Measurements from ENCODE around the gene ISCA2. TPM values are rescaled to one million over a fixed set of nuclear protein-coding genes. Genes with fewer than 3 reads are reported as not detected.

The ISCA2 gene
- total RNA-seq, 1 donor from 2014 or later, result 26.0 TPM

- Histone ChIP-seq H3K36me3 (no peaks in the 10 kb centered on the region), H3K27me3 (no peaks in the 10 kb centered on the region), H3K27ac (no peak overlapping the region), H3K9me3 (no peaks in the 10 kb centered on the region), H3K4me3 (no peak overlapping the region), H3K4me1 (peaks cover 11% of the 10 kb centered on the region)
- no peak for DNase-seq (ENCODE audit: extremely low spot score in 2 of 2)
- intact Hi-C loops (cut with DNase I), result no loop called here
- TF ChIP-seq CTCF (IDR thresholded peaks at IDR 0.05) (peak in 1 of 3 experiments; percentile 25), POLR2A (IDR thresholded peaks at IDR 0.05) (no peak), POLR2AphosphoS5 (IDR thresholded peaks at IDR 0.05; ENCODE audit: insufficient read depth in 1 of 2, low read depth in 1 of 2) (no peak)
Observed at GRCh38 chr14:74459289-74459946, 34.1 kb upstream of the ISCA2 start.

DNA sequence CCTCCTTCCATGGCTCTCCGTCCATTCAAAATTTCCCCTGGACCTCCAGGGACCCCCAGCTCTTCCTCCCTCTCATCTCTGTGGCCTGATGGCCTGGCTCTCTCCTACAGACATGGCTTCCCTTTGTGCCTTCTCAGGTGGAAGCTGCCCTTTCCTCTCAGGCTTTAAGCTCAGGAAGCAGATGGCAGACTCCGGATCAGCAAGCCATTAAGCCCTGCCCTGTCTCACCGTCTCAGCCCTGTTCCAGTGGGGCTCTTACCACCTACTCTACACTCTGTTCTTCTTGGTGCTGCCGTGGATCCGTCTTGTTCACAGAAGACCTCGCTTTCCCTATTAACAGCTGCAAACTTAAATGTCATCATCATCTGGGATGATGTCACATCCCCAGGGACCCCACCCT is 33.6 kb upstream of the ISCA2 start:
- Histone ChIP-seq H3K27ac (no peak overlapping the region), H3K4me1 (peaks cover 11% of the 10 kb centered on the region), H3K36me3 (no peaks in the 10 kb centered on the region), H3K4me3 (no peak overlapping the region), H3K9me3 (no peaks in the 10 kb centered on the region), H3K27me3 (no peaks in the 10 kb centered on the region)
- DNase-seq (ENCODE audit: extremely low spot score in 2 of 2), result no peak
- TF ChIP-seq CTCF (IDR thresholded peaks at IDR 0.05) (no peak), POLR2A (IDR thresholded peaks at IDR 0.05) (no peak), POLR2AphosphoS5 (IDR thresholded peaks at IDR 0.05; ENCODE audit: insufficient read depth in 1 of 2, low read depth in 1 of 2) (no peak)
- intact Hi-C loops (cut with DNase I), result no loop called here

GRCh38 chr14:74462993-74463392 is 30.6 kb upstream of the ISCA2 start:
- no peaks in the 10 kb centered on the region for H3K27me3 ChIP-seq
- DNase-seq (ENCODE audit: extremely low spot score in 2 of 2), result no peak
- no peak overlapping the region for H3K27ac ChIP-seq
- intact Hi-C loops (cut with DNase I), result no loop called here
- no peak overlapping the region for H3K4me3 ChIP-seq
- H3K9me3 ChIP-seq, result no peaks in the 10 kb centered on the region
- no peak for TF ChIP-seq POLR2AphosphoS5 (IDR thresholded peaks at IDR 0.05; ENCODE audit: insufficient read depth in 1 of 2, low read depth in 1 of 2)
- H3K4me1 ChIP-seq, result peaks cover 11% of the 10 kb centered on the region
- no peaks in the 10 kb centered on the region for H3K36me3 ChIP-seq

GRCh38 chr14:74463697-74464096 is 29.9 kb upstream of the ISCA2 start:
- intact Hi-C loops (cut with DNase I), result no loop called here
- peaks cover 11% of the 10 kb centered on the region for H3K4me1 ChIP-seq
- no peaks in the 10 kb centered on the region for H3K36me3 ChIP-seq
- TF ChIP-seq CTCF (IDR thresholded peaks at IDR 0.05) (no peak), POLR2AphosphoS5 (IDR thresholded peaks at IDR 0.05; ENCODE audit: insufficient read depth in 1 of 2, low read depth in 1 of 2) (no peak), POLR2A (IDR thresholded peaks at IDR 0.05) (no peak)
- H3K27ac ChIP-seq, result no peak overlapping the region
- no peaks in the 10 kb centered on the region for H3K27me3 ChIP-seq
- no peak for DNase-seq (ENCODE audit: extremely low spot score in 2 of 2)
- no peak overlapping the region for H3K4me3 ChIP-seq
- no peaks in the 10 kb centered on the region for H3K9me3 ChIP-seq

DNA sequence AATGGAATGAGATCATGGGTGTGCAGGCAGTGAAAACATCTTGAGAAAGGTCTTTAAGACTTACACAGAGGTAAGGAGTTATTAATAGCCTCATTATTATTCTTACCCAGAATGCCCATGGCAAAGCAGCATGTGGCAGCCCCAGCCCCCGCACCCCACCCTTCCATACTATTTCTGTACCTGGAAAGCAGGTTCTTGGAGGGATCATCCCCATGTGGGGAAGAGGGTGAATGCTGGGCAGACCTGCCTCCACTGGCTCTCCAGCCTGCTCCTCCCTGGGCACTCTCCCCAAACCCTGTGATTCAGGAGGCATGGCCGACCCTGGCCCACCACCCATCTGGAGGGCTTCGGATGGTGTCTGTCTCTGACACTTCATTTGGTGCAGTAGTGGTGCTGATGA is 28.8 kb upstream of the ISCA2 start:
- Histone ChIP-seq H3K36me3 (no peaks in the 10 kb centered on the region), H3K9me3 (no peaks in the 10 kb centered on the region), H3K4me1 (peaks cover 5% of the 10 kb centered on the region), H3K4me3 (no peak overlapping the region), H3K27me3 (no peaks in the 10 kb centered on the region), H3K27ac (no peak overlapping the region)
- intact Hi-C loops (cut with DNase I), result no loop called here
- TF ChIP-seq POLR2A (IDR thresholded peaks at IDR 0.05) (no peak), CTCF (IDR thresholded peaks at IDR 0.05) (no peak), POLR2AphosphoS5 (IDR thresholded peaks at IDR 0.05; ENCODE audit: insufficient read depth in 1 of 2, low read depth in 1 of 2) (no peak)
- no peak for DNase-seq (ENCODE audit: extremely low spot score in 2 of 2)

Measured in vagina (tissue), 2 donors.